Cardiac fibroblast (primary cell): ENCODE results near the gene LHFPL3.

ENCODE experiments used
- DNase-seq, 2 donors: peaks; one replicate each; pipeline versions ENCODE4 v3.0.0 to v3.0.0-alpha.2; 2010; ENCODE audit warnings: low read depth in 2 of 2
- H3K4me3 ChIP-seq, 2 donors: replicated peaks in 1 of 2; 1 replicate in 1 of 2; 2 replicates in 1 of 2; pipeline ENCODE4 v1.5.1; 2011; ENCODE audit warnings: low read depth in 2 of 2, low read length in 2 of 2, mild to moderate bottlenecking in 2 of 2, moderate library complexity in 1 of 2
- TF ChIP-seq, protein P1 (sequence below): IDR thresholded peaks from one replicate; pipeline ENCODE4 v1.5.1; 2011; ENCODE audit warnings: low read depth, mild to moderate bottlenecking, low read length, inconsistent platforms

The LHFPL3 gene

DNA sequence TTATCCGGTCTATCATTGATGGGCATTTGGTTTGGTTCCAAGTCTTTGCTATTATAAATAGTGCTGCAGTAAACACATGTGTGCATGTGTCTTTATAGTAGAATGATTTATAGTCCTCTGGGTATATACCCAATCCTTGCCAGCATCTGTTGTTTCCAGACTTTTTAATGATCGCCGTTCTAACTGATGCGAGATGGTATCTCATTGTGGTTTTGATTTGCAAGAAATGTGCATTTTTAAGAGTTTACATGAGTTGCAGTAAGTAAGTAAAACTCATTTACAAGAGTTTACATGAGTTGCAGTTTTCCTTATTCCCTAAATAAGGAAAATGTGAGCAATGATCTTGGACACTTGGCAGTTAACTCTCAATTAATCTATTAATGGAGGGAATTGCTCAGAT is 312.1 kb downstream of the LHFPL3 start:
- TF ChIP-seq, protein P1, sequence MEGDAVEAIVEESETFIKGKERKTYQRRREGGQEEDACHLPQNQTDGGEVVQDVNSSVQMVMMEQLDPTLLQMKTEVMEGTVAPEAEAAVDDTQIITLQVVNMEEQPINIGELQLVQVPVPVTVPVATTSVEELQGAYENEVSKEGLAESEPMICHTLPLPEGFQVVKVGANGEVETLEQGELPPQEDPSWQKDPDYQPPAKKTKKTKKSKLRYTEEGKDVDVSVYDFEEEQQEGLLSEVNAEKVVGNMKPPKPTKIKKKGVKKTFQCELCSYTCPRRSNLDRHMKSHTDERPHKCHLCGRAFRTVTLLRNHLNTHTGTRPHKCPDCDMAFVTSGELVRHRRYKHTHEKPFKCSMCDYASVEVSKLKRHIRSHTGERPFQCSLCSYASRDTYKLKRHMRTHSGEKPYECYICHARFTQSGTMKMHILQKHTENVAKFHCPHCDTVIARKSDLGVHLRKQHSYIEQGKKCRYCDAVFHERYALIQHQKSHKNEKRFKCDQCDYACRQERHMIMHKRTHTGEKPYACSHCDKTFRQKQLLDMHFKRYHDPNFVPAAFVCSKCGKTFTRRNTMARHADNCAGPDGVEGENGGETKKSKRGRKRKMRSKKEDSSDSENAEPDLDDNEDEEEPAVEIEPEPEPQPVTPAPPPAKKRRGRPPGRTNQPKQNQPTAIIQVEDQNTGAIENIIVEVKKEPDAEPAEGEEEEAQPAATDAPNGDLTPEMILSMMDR: no peak
- DNase-seq: no peak
- H3K4me3 ChIP-seq: no peak overlapping the region

DNA sequence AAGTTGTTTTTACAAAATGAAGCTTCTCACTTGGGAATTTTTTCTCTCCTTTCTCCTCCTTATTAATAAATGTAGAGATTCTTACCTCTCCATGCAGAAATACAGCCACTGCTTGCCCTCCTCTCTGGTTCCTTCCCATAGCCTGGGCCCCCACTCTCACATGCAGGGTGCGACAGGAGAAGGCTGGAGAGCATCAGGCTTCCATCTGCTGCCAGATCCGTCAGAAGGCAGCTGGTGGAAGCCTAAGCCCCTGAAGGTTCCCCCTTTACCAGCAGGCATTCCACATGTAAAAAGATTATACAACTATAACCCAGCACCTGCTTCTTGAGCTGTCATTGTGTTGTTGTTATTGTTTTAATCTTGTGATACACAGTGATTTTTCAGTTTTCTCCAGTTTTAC is 314.2 kb downstream of the LHFPL3 start:
- TF ChIP-seq, protein P1: no peak
- no peak overlapping the region for H3K4me3 ChIP-seq
- DNase-seq: no peak

DNA sequence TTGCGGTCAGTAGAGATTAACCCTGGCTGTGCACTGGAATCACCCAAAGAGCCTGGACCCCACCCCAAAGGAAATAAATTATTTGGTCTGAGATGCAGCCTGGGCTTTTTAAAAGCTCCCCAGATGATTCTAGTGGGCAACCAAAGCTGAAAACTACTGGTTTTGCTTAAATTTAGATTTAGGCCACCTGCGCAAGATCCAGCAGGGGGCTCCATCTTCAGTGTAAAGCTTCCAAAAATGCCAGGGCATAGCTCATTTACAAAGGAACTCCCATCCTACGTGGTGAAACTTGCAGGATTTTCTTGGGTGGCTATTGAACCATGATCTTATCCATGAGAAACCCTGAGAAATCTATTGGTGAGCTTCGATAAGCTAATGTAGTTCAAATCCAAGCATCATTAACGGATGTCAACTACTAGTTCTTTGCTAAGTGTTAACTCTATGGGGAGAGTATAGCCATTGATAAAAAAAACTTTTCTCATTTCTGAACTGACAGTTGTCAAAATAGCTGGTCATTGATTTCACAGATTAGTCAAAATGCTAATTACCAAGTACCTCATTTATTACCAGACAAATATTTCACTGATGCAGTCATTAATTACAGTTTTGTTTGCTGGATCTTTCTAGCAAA is 315.3 kb downstream of the LHFPL3 start:
- peak; percentile 9 to 45 for DNase-seq
- H3K4me3 ChIP-seq: no peak overlapping the region
- TF ChIP-seq, protein P1: peak; percentile 67

DNA sequence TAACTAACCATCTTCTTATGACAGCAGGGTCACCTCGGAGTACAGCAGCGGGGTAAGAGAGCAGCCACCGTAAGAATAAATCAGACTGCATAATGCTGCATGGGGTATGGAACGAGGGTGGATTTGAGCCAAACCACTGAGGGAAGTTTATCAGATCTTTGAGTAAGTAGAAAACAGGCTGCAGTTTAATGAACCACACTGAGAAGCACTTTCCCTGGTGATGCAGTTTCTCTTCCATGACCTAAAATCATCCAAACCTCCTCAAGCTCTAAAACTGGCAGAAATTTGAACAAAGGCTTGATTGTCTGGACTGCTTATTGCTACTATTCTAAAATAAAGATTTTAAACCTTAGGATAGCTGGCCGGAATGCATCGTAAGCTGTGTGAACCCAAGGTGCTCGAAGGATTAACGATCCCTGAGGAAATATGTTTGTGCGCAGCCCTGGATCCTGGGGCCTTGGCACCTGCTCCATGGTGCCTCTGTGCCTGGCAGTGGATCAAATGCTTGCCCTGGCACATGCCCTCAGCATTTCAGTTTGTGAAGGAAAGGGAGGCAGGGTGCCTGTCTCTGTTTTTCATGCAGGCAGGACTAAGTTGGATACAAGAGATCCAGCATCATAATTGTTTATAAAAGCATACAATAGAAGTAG is 322.7 kb downstream of the LHFPL3 start:
- DNase-seq: no peak
- no peak overlapping the region for H3K4me3 ChIP-seq
- TF ChIP-seq, protein P1: no peak

DNA sequence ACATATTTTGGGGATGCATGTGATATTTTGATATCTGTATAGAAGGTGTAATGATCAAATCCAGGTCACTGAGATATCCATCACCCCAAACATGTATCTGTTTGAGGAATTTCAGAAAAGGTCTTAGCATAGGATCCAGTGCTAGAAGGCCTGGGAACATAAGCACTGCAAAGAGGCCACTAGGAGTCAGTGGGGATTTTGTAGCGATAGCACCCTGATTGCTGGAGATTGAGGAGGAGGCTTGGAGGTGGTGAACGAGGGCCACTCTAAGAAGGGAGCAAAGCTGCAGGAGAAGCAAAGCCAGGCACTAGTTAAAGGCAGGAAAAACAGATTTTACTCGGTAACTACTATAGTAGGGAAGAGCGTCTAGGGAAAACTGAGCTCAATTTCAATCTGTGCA is 324.0 kb downstream of the LHFPL3 start:
- no peak for DNase-seq
- no peak overlapping the region for H3K4me3 ChIP-seq
- TF ChIP-seq, protein P1: no peak

DNA sequence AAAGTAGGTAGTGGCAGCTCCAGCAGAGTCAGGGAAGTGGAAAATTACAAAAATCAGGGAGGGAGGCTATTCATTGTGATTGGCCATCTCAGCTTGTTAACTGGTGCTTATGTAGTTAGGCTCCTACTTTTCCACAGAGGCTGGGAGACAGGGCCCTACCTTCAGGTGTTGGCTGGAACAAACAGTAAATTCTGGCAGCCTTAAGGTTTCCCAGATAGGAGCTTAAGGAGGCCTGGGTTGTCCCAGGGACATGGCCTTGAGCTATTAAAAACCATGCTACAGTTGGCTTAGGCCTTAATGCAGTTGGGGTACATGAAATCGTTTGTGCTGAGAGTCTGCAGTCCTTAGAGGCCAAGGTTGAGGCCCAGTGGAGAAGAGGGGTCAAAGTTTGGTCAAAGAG is 324.5 kb downstream of the LHFPL3 start:
- TF ChIP-seq, protein P1: no peak
- no peak overlapping the region for H3K4me3 ChIP-seq
- no peak for DNase-seq
